K562 (cell line): Measurements from ENCODE around the gene NOL4L. TPM values are rescaled to one million over a fixed set of nuclear protein-coding genes. Genes with fewer than 3 reads are reported as not detected.

Experiments
- ATAC-seq: fragments of 200-7000 bp; cut with Tn5 transposase; 3 replicates; pipeline ENCODE4 v1.9.1; 2020; ENCODE audit warnings: moderate library complexity
- BruUV-seq: library from RNA; stranded (reverse); fragments of 400-500 nt; replicated peaks from 2 replicates; lab custom pipeline; 2021; lab: Mats Ljungman, UMichigan
- CTCF ChIA-PET: fragments of 300-600 bp; formaldehyde crosslinking; extraction: SDS; loops from one replicate; lab custom pipeline; 2021; ENCODE audit warnings: low intra/inter-chr PET ratio; lab: Yijun Ruan, JAX
- POLR2A ChIA-PET: fragments of 300-600, 350-650 bp; sonication (Branson Sonifier 250); formaldehyde crosslinking; extraction: SDS; loops from one replicate; lab custom pipeline; 2021; ENCODE audit warnings: antibody characterized with exemption, inconsistent platforms; lab: Yijun Ruan, JAX
- DNase-seq, 4 experiments: peaks; one replicate each; pipeline versions ENCODE4 v3.0.0 to v3.0.0-alpha.2; 2011 to 2018; ENCODE audit warnings: low spot score in 3 of 4, mixed read lengths in 3 of 4; ENCODE audit errors: extremely low read depth in 1 of 4
- FAIRE-seq: peaks from 2 replicates; lab custom pipeline; 2011; peaks lifted over from hg19 to GRCh38; lab: Jason Lieb, UNC
- H2AFZ ChIP-seq: 2 replicates; pipeline ENCODE4 v1.6.0; 2011; ENCODE audit warnings: low read depth, low read length, control low read depth, inconsistent platforms
- H3K27ac ChIP-seq: fragments of 200-600 bp; 3 replicates; pipeline ENCODE4 v1.8.0; 2011; ENCODE audit warnings: low read depth, mild to moderate bottlenecking, control low read depth, inconsistent platforms, low read length, moderate library complexity, mixed read lengths; ENCODE audit errors: extremely low read depth
- H3K27me3 ChIP-seq, 2 experiments: fragments of 300-600 bp in 1 of 2; 2 replicates in 1 of 2; 3 replicates in 1 of 2; pipeline versions ENCODE4 v1.6.0 to v1.8.0; 2011; ENCODE audit warnings: inconsistent platforms in 2 of 2, low read length in 2 of 2, mild to moderate bottlenecking in 1 of 2, mixed read lengths in 1 of 2, moderate library complexity in 1 of 2; ENCODE audit not compliant: control insufficient read depth in 2 of 2, insufficient read depth in 2 of 2
- H3K36me3 ChIP-seq: fragments of 300-600 bp; 3 replicates; pipeline ENCODE4 v1.8.0; 2011; ENCODE audit warnings: mild to moderate bottlenecking, low read length, inconsistent platforms; ENCODE audit not compliant: control insufficient read depth, insufficient read depth
- H3K4me1 ChIP-seq, 2 experiments: fragments of 200-600 bp in 1 of 2; replicated peaks in 1 of 2; 2 replicates in 1 of 2; 3 replicates in 1 of 2; pipeline versions ENCODE4 v1.5.1 to v1.8.0; 2011; ENCODE audit warnings: inconsistent platforms in 2 of 2, low read length in 2 of 2, mild to moderate bottlenecking in 1 of 2, mixed read lengths in 1 of 2, moderate library complexity in 1 of 2; ENCODE audit not compliant: control insufficient read depth in 2 of 2, insufficient read depth in 2 of 2
- H3K4me2 ChIP-seq: 2 replicates; pipeline ENCODE4 v1.6.1; 2011; ENCODE audit warnings: low read length, control low read depth, inconsistent platforms, mixed read lengths; ENCODE audit not compliant: insufficient read depth
- H3K4me3 ChIP-seq: fragments of 200-600 bp; sonication (generic), shearing (Covaris generic); 2 replicates; pipeline ENCODE4 v1.5.1; 2016; ENCODE audit warnings: control low read depth, inconsistent platforms
- H3K79me2 ChIP-seq: fragments of 200-600 bp; 3 replicates; pipeline ENCODE4 v1.8.0; 2011; ENCODE audit warnings: low read length, inconsistent platforms; ENCODE audit not compliant: control insufficient read depth, insufficient read depth
- H3K9ac ChIP-seq, 2 experiments: 2 replicates each; pipeline versions ENCODE4 v1.6.0 to v1.6.1; 2011; ENCODE audit warnings: low read depth in 2 of 2, low read length in 2 of 2, control low read depth in 1 of 2, inconsistent platforms in 1 of 2, mild to moderate bottlenecking in 1 of 2, mixed read lengths in 1 of 2; ENCODE audit not compliant: insufficient read depth in 1 of 2
- H3K9me1 ChIP-seq: one replicate; pipeline ENCODE4 v1.6.0; 2011; ENCODE audit warnings: inconsistent platforms, mild to moderate bottlenecking, low read length, moderate library complexity; ENCODE audit not compliant: control insufficient read depth, insufficient read depth
- H3K9me3 ChIP-seq: replicated peaks from 2 replicates; pipeline ENCODE4 v1.5.1; 2011; ENCODE audit warnings: low read depth, low read length, inconsistent platforms; ENCODE audit not compliant: control insufficient read depth, insufficient read depth
- H4K20me1 ChIP-seq: replicated peaks from 2 replicates; pipeline ENCODE4 v1.6.1; 2011; ENCODE audit warnings: low read length, inconsistent platforms, mixed read lengths; ENCODE audit not compliant: control insufficient read depth, insufficient read depth
- ARID2 ChIP-seq: fragments of 450-650 bp; IDR thresholded peaks from 2 replicates; pipeline ENCODE4 v1.6.1; 2017; ENCODE audit warnings: antibody characterized with exemption, mild to moderate bottlenecking
- BACH1 ChIP-seq: fragments of 200-800 bp; sonication (Bioruptor generic); IDR thresholded peaks from 2 replicates; pipeline ENCODE4 v1.6.1; 2016; ENCODE audit warnings: missing genetic modification characterization, missing compliant biosample characterization
- CEBPB ChIP-seq: fragments of 450-650 bp; IDR thresholded peaks from 2 replicates; pipeline ENCODE4 v1.6.1; 2016; ENCODE audit warnings: missing genetic modification characterization, missing compliant biosample characterization
- CTBP1 ChIP-seq: fragments of 450-650 bp; IDR thresholded peaks from 2 replicates; pipeline ENCODE4 v1.6.1; 2016; ENCODE audit warnings: borderline replicate concordance
- CXXC5 ChIP-seq: fragments of 250-450 bp; sonication (Bioruptor Pico); IDR thresholded peaks from 2 replicates; pipeline ENCODE4 v1.8.0; 2022; ENCODE audit warnings: inconsistent platforms, mild to moderate bottlenecking, moderate library complexity
- DPF2 ChIP-seq: fragments of 450-650 bp; IDR thresholded peaks from 2 replicates; pipeline ENCODE4 v1.6.1; 2016
- EZH2 ChIP-seq: IDR thresholded peaks from 2 replicates; pipeline ENCODE4 v1.6.1; 2012; ENCODE audit warnings: low read depth, mild to moderate bottlenecking, inconsistent platforms, low read length, borderline replicate concordance
- GTF2B ChIP-seq: IDR thresholded peaks from 2 replicates; pipeline ENCODE4 v1.6.1; 2011; ENCODE audit not compliant: insufficient read length; ENCODE audit errors: extremely low read depth
- HBP1 ChIP-seq: fragments of 450-650 bp; formaldehyde crosslinking; IDR thresholded peaks from 2 replicates; pipeline ENCODE4 v1.4.0; 2022; ENCODE audit warnings: missing genetic modification characterization
- HDAC1 ChIP-seq, 2 experiments: fragments of 450-650 bp; IDR thresholded peaks; 2 replicates each; pipeline ENCODE4 v1.6.1; 2016 to 2017; ENCODE audit warnings: inconsistent platforms in 1 of 2, mild to moderate bottlenecking in 1 of 2, moderate library complexity in 1 of 2
- HMG20B ChIP-seq: fragments of 250-450 bp; sonication (Bioruptor Pico); IDR thresholded peaks from 2 replicates; pipeline ENCODE4 v1.5.0; 2021; ENCODE audit warnings: mild to moderate bottlenecking
- LEF1 ChIP-seq: fragments of 450-650 bp; IDR thresholded peaks from 2 replicates; pipeline ENCODE4 v1.6.1; 2016; ENCODE audit warnings: mild to moderate bottlenecking
- MTF1 ChIP-seq: fragments of 250-450 bp; sonication (Bioruptor Pico); IDR thresholded peaks from 2 replicates; pipeline ENCODE4 v1.9.0; 2021; ENCODE audit warnings: moderate library complexity, mild to moderate bottlenecking, inconsistent platforms, borderline replicate concordance
- NFYB ChIP-seq: IDR thresholded peaks from 2 replicates; pipeline ENCODE4 v1.6.1; 2011; ENCODE audit warnings: mild to moderate bottlenecking, moderate library complexity; ENCODE audit not compliant: insufficient read length; ENCODE audit errors: extremely low read depth
- NR2C1 ChIP-seq, 2 experiments: fragments of 450-650 bp; IDR thresholded peaks; 2 replicates each; pipeline ENCODE4 v1.6.1; 2017; ENCODE audit warnings: mild to moderate bottlenecking in 2 of 2, antibody characterized with exemption in 1 of 2, inconsistent platforms in 1 of 2, missing compliant biosample characterization in 1 of 2, missing genetic modification characterization in 1 of 2
- PHF21A ChIP-seq: fragments of 450-650 bp; IDR thresholded peaks from 2 replicates; pipeline ENCODE4 v1.6.1; 2017; ENCODE audit warnings: low read depth, borderline replicate concordance
- TAF7 ChIP-seq: fragments of 450-650 bp; IDR thresholded peaks from 2 replicates; pipeline ENCODE4 v1.6.1; 2016; ENCODE audit warnings: missing genetic modification characterization, missing compliant biosample characterization
- THRB ChIP-seq: fragments of 450-650 bp; formaldehyde crosslinking; conservative IDR thresholded peaks from 2 replicates; pipeline ENCODE4 v1.4.0; 2022; ENCODE audit warnings: mild to moderate bottlenecking, missing genetic modification characterization
- ZNF707 ChIP-seq: fragments of 250-450 bp; sonication (Bioruptor Pico); conservative IDR thresholded peaks from 2 replicates; pipeline ENCODE4 v1.8.0; 2022; ENCODE audit warnings: inconsistent platforms, mild to moderate bottlenecking, moderate library complexity
- ZNF79 ChIP-seq: fragments of 250-450 bp; sonication (Bioruptor Pico); IDR thresholded peaks from 2 replicates; pipeline ENCODE4 v1.4.0; 2020; ENCODE audit warnings: low read depth, mild to moderate bottlenecking, moderate library complexity
- whole genome bisulfite sequencing: fragments of 100-300 bp; shearing (Covaris generic); methylation state at CpG from one replicate; pipeline ENCODE4 v1.1.6; 2016; ENCODE audit warnings: low coverage, mixed read lengths; ENCODE audit not compliant: insufficient coverage; ENCODE audit errors: missing lambda C conversion rate; 5-methylcytosine and 5-hydroxymethylcytosine counted together
- in situ Hi-C: fragments of 300-500 bp; cut with MboI; formaldehyde crosslinking; loops from 4 replicates; pipeline ENCODE4 v1.15.0; 2018; ENCODE audit warnings: inconsistent platforms, mixed read lengths
- intact Hi-C: fragments of 100-400 bp; cut with micrococcal nuclease; formaldehyde crosslinking; loops from 2 replicates; pipeline ENCODE4 v1.14.2; 2022
- polyA plus RNA-seq, 8 experiments: library from polyadenylated mRNA; depleted of rRNA in 4 of 8; stranded (reverse) in 5 of 8; unstranded in 3 of 8; fragments of >200 nt; fragmentation: Nextera tagmentation in 2 of 8; fragmentation: Illumina TruSeq in 1 of 8; extraction: Ambion mirVana in 2 of 8; extraction: Trizol in 1 of 8; gene quantifications; 2 replicates each; pipeline versions ENCODE4 v1.2.1 to v1.2.3, GENCODE V29; 2011 to 2014; ENCODE audit warnings: inconsistent platforms in 1 of 8, missing spikeins in 1 of 8
- total RNA-seq, 7 experiments: library from RNA; depleted of rRNA in 6 of 7; stranded (reverse); fragments of >200 nt in 6 of 7; fragmentation: Illumina TruSeq in 2 of 7; extraction: Trizol in 2 of 7; gene quantifications; 2 replicates each; pipeline versions ENCODE4 v1.2.1 to v1.2.3, GENCODE V29; 2011 to 2021; ENCODE audit warnings: low replicate concordance in 1 of 7

The NOL4L gene
- total and polyA plus RNA-seq, 9 of the 15 experiments (the other 6 are each of a cell fraction or from before 2014, with no cell fraction given) = 5.1 to 36.2 (median 13.6) TPM

- in situ Hi-C loops = no loop called here
- Histone ChIP-seq H2AFZ (no peak overlapping the region; the same call in 1 of the 2 replicates), H3K9me3 (no peaks in the 10 kb centered on the region), H3K27me3 (no peaks in the 10 kb centered on the region), H3K4me2 (peak overlapping the region; percentile 83), H3K9me1 (no peaks in the 10 kb centered on the region), H3K4me3 (peak overlapping the region; percentile 43), H3K27ac (peak overlapping the region; percentile 83), H3K79me2 (peaks cover 86% of the 10 kb centered on the region), H3K4me1 (peaks cover 41 to 80% of the 10 kb centered on the region in 2 experiments), H4K20me1 (peaks cover 6% of the 10 kb centered on the region), H3K36me3 (peaks cover 53% of the 10 kb centered on the region; the same call in 2 of the 3 replicates), H3K9ac (peak overlapping the region; percentile 71 to 91)
- BruUV-seq = no TSS peak
- DNase-seq (peak; percentile 47 to 82 (median 64)), FAIRE-seq (peak; percentile 52), ATAC-seq (no peak)
- ChIA-PET POLR2A (interaction anchor here (0.6 to 1.3 kb wide), 3 partner anchors 12 to 22 kb away, joined by 3 to 4 read pairs (median 3); no protein-coding TSS in a partner anchor), CTCF (interaction anchor here (0.6 kb wide), 1 partner anchor 11 kb away, joined by 4 read pairs; no protein-coding TSS in a partner anchor)
- intact Hi-C loops = no loop called here
- WGBS = 22% methylated on average over 27 of the region's 29 CpGs
- 0 out of 2 replicates have a peak, but pooled peaks have one; percentile 8 for TF ChIP-seq CXXC5 (CRISPR knock-in tag)
- TF ChIP-seq TAF7 = no peak
- peak; percentile 13; the same call in 1 of the 2 replicates for TF ChIP-seq DPF2
- peak; percentile 82 for TF ChIP-seq NR2C1 (IDR thresholded peaks at IDR 0.05)
- TF ChIP-seq NR2C1 (tag; IDR thresholded peaks at IDR 0.05) = peak; percentile 82
- no peak for TF ChIP-seq NFYB
- TF ChIP-seq ZNF79 = no peak
- no peak for TF ChIP-seq CTBP1
- TF ChIP-seq EZH2 = no peak
- no peak for TF ChIP-seq BACH1
- no peak for TF ChIP-seq MTF1 (CRISPR knock-in tag)
- TF ChIP-seq LEF1 = no peak
- TF ChIP-seq ARID2 = no peak
- no peak for TF ChIP-seq HDAC1 (IDR thresholded peaks at IDR 0.05)
- no peak for TF ChIP-seq GTF2B
- TF ChIP-seq THRB (CRISPR knock-in tag) = no peak
- TF ChIP-seq HMG20B = no peak
- TF ChIP-seq PHF21A = no peak
- TF ChIP-seq CEBPB (tag) = no peak
- TF ChIP-seq HBP1 (CRISPR knock-in tag) = no peak
- no peak for TF ChIP-seq ZNF707 (CRISPR knock-in tag)
Measured at GRCh38 chr20:32473231-32474008, 111.7 kb downstream of the NOL4L start.
